NCI-H524 treated with DMSO at 0.1 percent for 48 hours (cell line): ENCODE results near the gene BRAT1.

Experiments used
- DNase-seq: peaks from one replicate; lab custom pipeline; 2025; lab: John Stamatoyannopoulos, UW

The BRAT1 gene

GRCh38 chr7:2523461-2523936 is 31.8 kb downstream of the BRAT1 start:
- DNase-seq = no peak

GRCh38 chr7:2522780-2523433 is 32.4 kb downstream of the BRAT1 start:
- no peak for DNase-seq

- DNase-seq = no peak
Measured at GRCh38 chr7:2521952-2522591, 33.3 kb downstream of the BRAT1 start.

- no peak for DNase-seq
Measured at GRCh38 chr7:2521341-2521745, 34.0 kb downstream of the BRAT1 start.

GRCh38 chr7:2520761-2521290 is 34.5 kb downstream of the BRAT1 start:
- no peak for DNase-seq

GRCh38 chr7:2520131-2520760 is 35.1 kb downstream of the BRAT1 start:
- DNase-seq = no peak

GRCh38 chr7:2519119-2519930 is 36.0 kb downstream of the BRAT1 start, which contains the start of gene LFNG:
TSS of gene LFNG (plus strand) at chr7:2519774. CDS start at chr7:2519862, 88 bp downstream.
- no peak for DNase-seq

- no peak for DNase-seq
Measured at GRCh38 chr7:2518737-2519118, 36.6 kb downstream of the BRAT1 start.

- DNase-seq = peak; percentile 71
Measured at GRCh38 chr7:2517678-2518507, 37.4 kb downstream of the BRAT1 start.

- no peak for DNase-seq
Measured at GRCh38 chr7:2517026-2517425, 38.3 kb downstream of the BRAT1 start.

GRCh38 chr7:2516194-2516555 is 39.1 kb downstream of the BRAT1 start:
- no peak for DNase-seq

- DNase-seq = no peak
Measured at GRCh38 chr7:2515424-2516193, 39.7 kb downstream of the BRAT1 start.

- no peak for DNase-seq
Measured at GRCh38 chr7:2514473-2515423, 40.6 kb downstream of the BRAT1 start.

- DNase-seq = peak; percentile 58
Measured at GRCh38 chr7:2513702-2514101, 41.6 kb downstream of the BRAT1 start.

- no peak for DNase-seq
Measured at GRCh38 chr7:2512713-2513112, 42.6 kb downstream of the BRAT1 start.

GRCh38 chr7:2512179-2512661 is 43.1 kb downstream of the BRAT1 start:
- no peak for DNase-seq

- no peak for DNase-seq
Measured at GRCh38 chr7:2511769-2512168, 43.6 kb downstream of the BRAT1 start.

GRCh38 chr7:2510909-2511768 is 44.2 kb downstream of the BRAT1 start:
- DNase-seq = no peak
